ENCODE data around the gene SAMSN1. TPM values are rescaled to one million over a fixed set of nuclear protein-coding genes. Genes with fewer than 3 reads are reported as not detected.

The SAMSN1 gene
- total RNA-seq, 1 experiment from 2014 or later: 2.8 TPM

- Mint-ChIP-seq H3K27ac (no peak overlapping the region; a peak in 1 of 7 replicates), H3K36me3 (ENCODE audit: insufficient read depth in 1 of 3, low read depth in 3 of 3) (peaks cover 5 to 12% (median 6%) of the 10 kb centered on the region in 3 experiments), H3K9me3 (peaks cover 12 to 15% of the 10 kb centered on the region in 2 experiments), H3K27me3 (ENCODE audit: low read depth) (no peaks in the 10 kb centered on the region), H3K4me1 (0 out of 4 replicates have a peak, but pooled peaks cover 0 to 8% of the 10 kb centered on the region in 2 experiments), H3K4me3 (no peak overlapping the region)
- Histone ChIP-seq H3K56ac (ENCODE audit: insufficient read length, low read depth, low read length) (no peak overlapping the region), H3K23ac (ENCODE audit: insufficient read length, low read depth, low read length) (no peak overlapping the region), H2BK12ac (ENCODE audit: insufficient read length, low read depth, low read length) (no peak overlapping the region), H2BK15ac (ENCODE audit: low read depth, low read length) (no peak overlapping the region), H3K27me3 (ENCODE audit: insufficient read depth, low read length) (no peaks in the 10 kb centered on the region), H3K18ac (ENCODE audit: insufficient read length, low read depth, low read length) (no peak overlapping the region), H3K4me2 (ENCODE audit: insufficient read depth, insufficient read length, low read length) (no peak overlapping the region), H4K20me1 (ENCODE audit: control insufficient read depth, insufficient read depth, insufficient read length) (no peaks in the 10 kb centered on the region), H3K4ac (ENCODE audit: low read depth, low read length) (no peak overlapping the region), H2BK20ac (ENCODE audit: low read depth, low read length, poor library complexity, severe bottlenecking) (no peak overlapping the region), H4K8ac (replicated peaks; ENCODE audit: insufficient read length, low read depth, low read length) (no peak overlapping the region), H3K79me1 (ENCODE audit: insufficient read depth, low read depth, low read length, poor library complexity, severe bottlenecking) (no peaks in the 10 kb centered on the region), H2BK5ac (ENCODE audit: insufficient read length, low read length) (no peak overlapping the region), H4K5ac (ENCODE audit: insufficient read length, low read depth, low read length) (no peak overlapping the region), H3K9ac (ENCODE audit: extremely low read depth, insufficient read length, low read length) (no peak overlapping the region), H3K79me2 (ENCODE audit: insufficient read depth, low read length) (no peaks in the 10 kb centered on the region), H2BK120ac (ENCODE audit: low read depth, low read length, poor library complexity, severe bottlenecking) (no peak overlapping the region), H3K23me2 (ENCODE audit: insufficient read length, low read depth, low read length, poor library complexity, severe bottlenecking) (no peaks in the 10 kb centered on the region), H2AK5ac (ENCODE audit: insufficient read length, low read length) (no peak overlapping the region), H3K9me3 (ENCODE audit: control insufficient read depth, low read depth, low read length) (peaks cover under 1% of the 10 kb centered on the region), H3K14ac (ENCODE audit: insufficient read depth, low read length) (no peak overlapping the region), H4K91ac (ENCODE audit: insufficient read length, low read depth, low read length) (no peak overlapping the region), H3K27ac (ENCODE audit: insufficient read length, low read depth, low read length) (no peak overlapping the region), H3T11ph (ENCODE audit: low read length) (no peak overlapping the region), H3K4me1 (ENCODE audit: insufficient read depth, low read length) (no peaks in the 10 kb centered on the region), H2AFZ (ENCODE audit: low read length) (no peak overlapping the region)
- DNase-seq: no peak
- no peak for TF ChIP-seq CTCF (conservative IDR thresholded peaks at IDR 0.05)
Observed at GRCh38 chr21:14591377-14591776, 45.3 kb upstream of the SAMSN1 start.

Measured in H9 (cell line).